ENCODE measurements around the gene LRRTM1.

DNA sequence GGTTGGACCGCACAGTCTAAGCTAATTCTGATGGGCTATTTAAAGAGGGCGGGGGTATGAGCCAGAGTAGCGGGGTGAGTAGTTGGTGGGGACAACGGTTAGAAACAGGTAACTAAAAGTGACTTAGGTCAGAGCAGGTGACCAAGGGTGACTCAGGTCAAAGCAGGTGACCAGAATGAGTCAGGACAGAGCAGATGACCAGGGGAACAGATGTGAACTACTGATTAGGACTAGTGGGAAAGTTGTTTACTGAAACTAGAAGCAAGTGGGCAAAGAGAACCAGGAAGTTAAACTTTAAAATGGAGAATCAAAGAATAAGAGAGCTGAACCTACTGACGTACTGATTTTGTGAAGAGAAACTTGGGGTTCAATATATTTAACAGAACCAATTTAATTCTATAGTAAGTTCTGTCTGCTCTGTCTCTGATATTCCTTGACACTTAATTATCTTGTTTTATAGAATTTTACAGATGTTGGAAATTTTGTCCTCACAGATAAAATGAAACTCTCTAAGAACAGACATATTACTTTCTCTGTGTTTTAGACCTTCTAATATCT lies 7.8 kb upstream of the LRRTM1 start:
- TF ChIP-seq TAF1 (IDR thresholded peaks at IDR 0.05; ENCODE audit: borderline replicate concordance, low read depth, low read length): no peak
- no peak for TF ChIP-seq POLR2A (IDR thresholded peaks at IDR 0.05; ENCODE audit: low read depth, low read length)
